Non-pigmented ciliary epithelial cell (primary cell): Measurements from ENCODE around the gene RNF13.
A peak's percentile ranks its signal among the peaks of the same experiment; 100 is the strongest.
"Not testable (repeated sequence)": the region's sequence is repeated elsewhere in the genome, so short reads cannot be mapped to it uniquely, and the experiment has no call there.

Experiments used
- DNase-seq: peaks from one replicate; pipeline ENCODE4 v3.0.0-alpha.2; 2010; ENCODE audit warnings: low read depth

RNF13 gene

GRCh38 chr3:149900322-149900721, 87.3 kb downstream of the RNF13 start:
- no peak for DNase-seq

GRCh38 chr3:149901770-149902169, 88.8 kb downstream of the RNF13 start:
- no peak for DNase-seq

DNA sequence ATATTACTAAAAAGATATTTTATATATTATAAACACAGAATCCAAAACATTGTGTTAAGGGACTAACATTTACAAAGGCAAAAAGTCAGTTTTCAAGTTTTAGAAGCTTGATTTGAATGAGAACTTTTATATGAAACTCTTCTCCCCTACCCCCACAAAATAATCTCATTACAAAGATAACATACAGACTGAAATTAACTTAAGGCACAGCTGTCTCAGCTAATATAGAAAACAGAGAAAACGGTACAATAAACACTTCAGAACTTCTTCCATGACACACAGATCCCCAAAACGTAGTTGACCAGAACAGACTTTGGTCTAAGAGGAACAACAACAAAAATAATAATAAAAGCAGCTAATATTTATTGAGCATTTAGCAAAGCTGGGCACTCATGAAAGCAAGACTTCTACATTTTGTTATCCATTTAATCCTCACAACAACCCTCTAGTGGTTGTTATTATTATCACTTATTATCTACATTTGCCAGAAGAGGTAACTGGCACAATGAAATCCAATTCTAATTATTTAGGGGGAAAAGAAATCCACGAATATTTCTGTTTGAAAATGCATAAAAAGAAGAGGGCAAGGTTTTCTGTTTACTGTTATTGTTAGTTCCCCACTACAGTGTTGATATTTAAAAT, 89.6 kb downstream of the RNF13 start:
- no peak for DNase-seq

- no peak for DNase-seq
These were observed 93.0 kb downstream of the RNF13 start for GRCh38 chr3:149906036-149906435.

DNA sequence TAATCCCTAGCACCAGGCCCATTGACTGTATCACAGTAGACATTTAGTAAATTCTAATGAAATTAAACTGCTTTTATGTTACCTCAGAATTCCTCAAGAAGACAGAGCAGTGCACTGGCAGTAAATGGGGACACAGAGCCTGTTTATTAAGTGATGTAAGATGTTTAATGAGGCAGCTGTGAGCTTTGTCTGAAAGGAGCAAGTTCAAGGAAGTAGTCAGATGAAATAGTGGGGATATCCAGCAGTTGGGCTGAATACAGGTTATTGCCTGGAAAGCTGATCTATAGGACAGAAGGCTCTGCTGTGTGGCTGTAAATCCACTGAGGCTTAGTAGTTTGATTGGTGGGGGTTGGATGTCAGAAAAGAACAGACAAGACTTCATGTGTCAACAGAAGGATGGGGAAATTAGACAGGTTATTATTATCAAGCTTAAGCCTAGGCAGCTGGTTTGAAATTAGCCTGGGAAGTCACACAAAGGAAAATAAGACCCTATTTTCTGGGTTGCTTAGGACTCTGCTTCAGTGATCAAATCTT, 95.5 kb downstream of the RNF13 start:
- no peak for DNase-seq

- no peak for DNase-seq
These were observed 96.9 kb downstream of the RNF13 start for GRCh38 chr3:149909923-149910322.

DNA sequence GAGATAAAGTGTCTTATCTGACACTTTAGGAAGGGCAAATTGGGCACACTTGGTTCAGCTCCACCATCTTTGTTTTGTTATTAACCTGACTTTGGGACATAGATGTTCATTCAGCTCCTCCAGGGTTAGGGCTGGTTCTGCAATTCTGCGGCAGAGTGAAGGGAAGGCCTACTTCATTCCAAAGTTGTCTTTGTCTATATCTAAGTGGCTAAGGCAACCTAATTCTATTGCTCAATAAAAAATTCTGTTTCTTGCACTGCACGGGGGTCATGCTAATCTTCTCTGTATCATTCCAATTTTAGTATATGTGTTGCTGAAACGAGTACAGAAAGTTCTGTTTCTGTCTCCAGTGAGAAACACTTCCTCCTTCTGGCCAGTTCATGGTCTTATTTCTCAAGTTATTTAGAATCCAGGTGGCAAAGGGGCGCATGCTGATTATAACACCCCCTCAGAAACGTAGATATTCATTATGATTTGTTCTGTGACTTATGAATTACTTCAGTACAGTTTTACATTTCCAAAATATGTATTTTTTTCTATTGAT, 104.2 kb downstream of the RNF13 start:
- no peak for DNase-seq

GRCh38 chr3:149919509-149919908, 106.5 kb downstream of the RNF13 start:
- no peak for DNase-seq

DNA sequence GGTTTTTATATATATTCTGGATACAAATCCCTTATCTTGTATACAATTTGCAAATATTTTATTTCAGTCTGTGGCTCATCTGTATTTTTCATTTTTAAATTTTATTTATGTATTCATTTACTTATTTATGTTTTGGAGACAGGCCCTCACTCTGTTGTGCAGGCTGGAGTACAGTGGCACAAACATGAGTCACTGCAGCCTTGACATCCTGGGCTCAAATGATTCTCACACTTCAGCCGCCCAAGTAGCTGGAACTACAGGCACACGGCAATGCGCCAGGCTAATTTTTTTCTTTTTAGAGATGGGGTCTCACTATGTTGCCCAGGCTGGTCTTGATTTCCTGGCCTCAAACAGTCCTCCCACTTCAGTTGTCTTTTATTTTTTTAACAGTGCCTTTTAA, 107.1 kb downstream of the RNF13 start:
- DNase-seq, result no peak

- DNase-seq, result no peak
These were observed 120.0 kb downstream of the RNF13 start for GRCh38 chr3:149933008-149933407.

- DNase-seq, result no peak
These were observed 120.8 kb downstream of the RNF13 start for GRCh38 chr3:149933858-149934257.

GRCh38 chr3:149934524-149934923, 121.5 kb downstream of the RNF13 start:
- peak; percentile 23 for DNase-seq

- no peak for DNase-seq
These were observed 123.8 kb downstream of the RNF13 start for GRCh38 chr3:149936812-149937230.

DNA sequence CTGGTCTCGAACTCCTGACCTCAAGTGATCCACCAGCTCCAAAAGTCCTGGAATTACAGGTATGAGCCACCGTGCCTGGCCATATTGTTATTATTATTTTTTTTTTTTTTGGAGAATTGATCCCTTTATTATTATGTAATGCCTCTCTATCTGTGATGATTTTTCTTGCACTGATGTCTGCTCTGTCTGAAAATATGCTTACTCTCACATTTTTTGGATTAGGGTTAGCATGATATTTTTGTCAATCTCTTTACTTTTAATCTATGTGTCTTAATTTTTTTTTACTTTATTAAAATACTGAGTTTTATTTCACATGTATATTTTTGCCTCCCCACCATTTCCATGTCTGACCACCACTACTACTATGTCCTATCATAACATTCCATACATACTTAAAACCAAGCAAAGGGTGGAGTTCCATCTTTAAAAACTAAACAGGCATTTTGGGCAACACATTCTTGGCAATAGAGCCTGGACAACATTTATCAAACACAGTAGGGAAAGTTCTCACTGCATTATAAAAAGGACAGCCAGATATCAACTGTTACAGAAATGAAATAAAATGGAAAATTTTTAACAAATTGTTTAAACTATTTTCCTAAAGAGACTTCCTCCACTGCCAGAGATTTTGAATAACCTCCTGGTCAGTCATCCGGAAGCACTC, 125.5 kb downstream of the RNF13 start:
- DNase-seq, result not testable (repeated sequence)

- no peak for DNase-seq
These were observed 128.2 kb downstream of the RNF13 start for GRCh38 chr3:149941186-149941585.

- no peak for DNase-seq
These were observed 128.9 kb downstream of the RNF13 start for GRCh38 chr3:149941946-149942345.

- DNase-seq, result no peak
These were observed 129.4 kb downstream of the RNF13 start for GRCh38 chr3:149942409-149942808.

GRCh38 chr3:149943966-149944365, 131.0 kb downstream of the RNF13 start:
- not testable (repeated sequence) for DNase-seq

GRCh38 chr3:149947231-149947630, 134.2 kb downstream of the RNF13 start:
- DNase-seq, result no peak

GRCh38 chr3:149949181-149949580, 136.2 kb downstream of the RNF13 start:
- DNase-seq, result no peak

DNA sequence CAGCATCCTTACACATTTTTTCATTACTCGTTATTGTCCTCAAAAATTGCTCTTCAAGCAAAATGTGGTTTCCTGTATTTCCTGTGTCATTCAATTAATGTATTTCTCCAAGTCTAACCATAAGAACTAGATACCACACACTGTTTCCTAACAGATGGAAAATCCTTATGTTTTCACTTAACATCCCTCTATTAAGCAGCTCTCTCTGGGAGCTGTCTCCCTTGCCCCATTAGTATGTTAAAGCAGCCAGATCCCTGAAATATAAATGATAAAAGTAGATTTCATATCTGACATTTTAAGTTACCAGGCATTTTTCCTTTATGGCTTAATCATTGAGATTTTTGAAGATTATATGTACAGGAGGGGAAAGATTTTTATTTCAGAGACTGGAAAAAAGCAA, 141.8 kb downstream of the RNF13 start:
- no peak for DNase-seq

GRCh38 chr3:149955449-149955848, 142.4 kb downstream of the RNF13 start:
- no peak for DNase-seq

DNA sequence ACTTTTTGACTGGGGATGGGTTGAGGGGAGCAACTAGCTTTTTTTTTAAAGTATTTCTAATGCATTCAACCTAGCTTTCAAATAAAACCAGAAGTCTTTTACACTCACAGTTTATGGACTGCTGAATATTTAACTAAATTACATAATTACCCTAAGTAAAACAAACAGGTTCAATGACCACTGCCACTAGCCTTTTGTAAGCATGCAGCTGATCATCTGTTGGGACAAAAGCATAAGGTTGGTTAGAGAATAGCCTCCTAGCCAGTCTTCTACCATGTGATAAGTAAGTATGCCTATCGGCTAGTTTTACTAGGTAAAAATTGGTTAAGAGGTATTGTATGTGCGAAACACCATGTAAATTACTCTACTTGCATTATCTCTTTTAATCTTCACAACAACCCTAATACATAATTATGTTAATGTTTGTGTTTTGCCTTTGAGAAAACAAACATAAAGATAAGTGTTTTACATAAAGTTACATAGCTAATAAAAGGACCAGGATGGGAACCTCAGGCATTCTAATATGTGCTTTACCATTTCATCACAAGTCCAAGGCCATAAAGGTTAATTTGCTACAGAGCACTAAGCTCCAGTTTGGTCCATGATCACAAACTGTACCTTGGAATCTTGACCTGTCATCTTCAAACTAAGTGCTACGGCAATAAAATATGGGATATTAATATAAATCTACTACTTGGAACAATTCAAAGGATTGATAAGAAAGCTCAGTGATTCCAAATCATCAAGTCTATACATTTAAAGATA, 144.5 kb downstream of the RNF13 start:
- no peak for DNase-seq
